Right cardiac atrium (tissue), 5 donors: Measurements from ENCODE around the gene FREM3. TPM values are rescaled to one million over a fixed set of nuclear protein-coding genes. Genes with fewer than 3 reads are reported as not detected.
"Not testable (repeated sequence)": the region's sequence is repeated elsewhere in the genome, so short reads cannot be mapped to it uniquely, and the experiment has no call there.

ENCODE experiments used
- ATAC-seq, 2 donors: fragments of 200-7000 bp; cut with Tn5 transposase; one replicate each; pipeline versions ENCODE4 v1.8.0 to v1.9.1; 2020; ENCODE audit warnings: moderate library complexity in 2 of 2, mild to moderate bottlenecking in 1 of 2
- DNase-seq, 3 donors: peaks; one replicate each; pipeline ENCODE4 v3.0.0-alpha.2; 2020
- H3K27ac ChIP-seq: one replicate; pipeline ENCODE4 v1.5.1; 2013; ENCODE audit warnings: mild to moderate bottlenecking, low read length, control low read depth, moderate library complexity
- H3K27me3 ChIP-seq: one replicate; pipeline ENCODE4 v1.6.1; 2013; ENCODE audit not compliant: control insufficient read depth, insufficient read depth
- H3K4me1 ChIP-seq: one replicate; pipeline ENCODE4 v1.6.1; 2013; ENCODE audit warnings: low read length; ENCODE audit not compliant: control insufficient read depth, insufficient read depth
- H3K4me3 ChIP-seq: one replicate; pipeline ENCODE4 v1.5.1; 2013; ENCODE audit warnings: low read length, control low read depth
- H3K9me3 ChIP-seq: one replicate; pipeline ENCODE4 v1.6.1; 2013; ENCODE audit warnings: low read length; ENCODE audit not compliant: control insufficient read depth
- WGBS: extraction: QIAGEN DNeasy Blood & Tissue Kit; methylation state at CpG from one replicate; pipeline ENCODE4 v1.1.7; 2013; 5-methylcytosine and 5-hydroxymethylcytosine counted together
- intact Hi-C, 4 donors: fragments of 100-400 bp; cut with DNase I; formaldehyde crosslinking; loops; one replicate each; pipeline versions ENCODE4 v1.11.0 to v1.14.0; 2022 to 2023
- polyA plus RNA-seq: library from polyadenylated mRNA; stranded (reverse); fragments of 200-250 nt; gene quantifications from one replicate; pipeline ENCODE4 v1.2.3, GENCODE V29; 2013
- total RNA-seq, 4 donors: library from RNA; stranded (reverse); fragmentation: NEBNext Ultra II Directional; extraction: Animal tissue kit (Norgen Biotek cat#: 25700); gene quantifications; one replicate each; pipeline ENCODE4 v1.2.1, GENCODE V29; 2021
- donor health status: healthy with polysubstance abuse.
- donor health status: DM: no; HTN: yes; CAD: no.
- donor health status: DM: no; HTN: no; CAD: no.
- donor health status: DM: no; HTN: yes; CAD: no; lungs with severe emphysema.
- donor health status: DM: yes; HTN: yes; CAD: no.

The FREM3 gene
- total and polyA plus RNA-seq, 5 donors = 0.02 to 0.23 TPM; not detected in 3

- Histone ChIP-seq H3K4me3 (no peak overlapping the region), H3K27me3 (no peaks in the 10 kb centered on the region), H3K9me3 (no peaks in the 10 kb centered on the region), H3K27ac (no peak overlapping the region), H3K4me1 (peaks cover 1% of the 10 kb centered on the region)
- intact Hi-C loops = no loop called here
- no peak for DNase-seq
- ATAC-seq = no peak
- WGBS = 96% methylated on average over 5 of the region's 5 CpGs
Observed at GRCh38 chr4:143713553-143713952, 13.1 kb upstream of the FREM3 start.

- intact Hi-C loops = no loop called here
- ATAC-seq (no peak), DNase-seq (no peak)
- 34% methylated on average over 1 of the region's 1 CpG for WGBS
- Histone ChIP-seq H3K4me1 (peaks cover 1% of the 10 kb centered on the region), H3K9me3 (no peaks in the 10 kb centered on the region), H3K27ac (no peak overlapping the region), H3K27me3 (no peaks in the 10 kb centered on the region), H3K4me3 (no peak overlapping the region)
Observed at GRCh38 chr4:143712155-143712550, 11.7 kb upstream of the FREM3 start.

- no peaks in the 10 kb centered on the region for H3K9me3 ChIP-seq
- H3K27ac ChIP-seq = no peak overlapping the region
- no peak overlapping the region for H3K4me3 ChIP-seq
- DNase-seq (no peak), ATAC-seq (no peak)
- intact Hi-C loops = no loop called here
- 91% methylated on average over 4 of the region's 4 CpGs for WGBS
- H3K4me1 ChIP-seq = peaks cover 1% of the 10 kb centered on the region
- no peaks in the 10 kb centered on the region for H3K27me3 ChIP-seq
Observed at GRCh38 chr4:143711543-143712154, 11.2 kb upstream of the FREM3 start.

GRCh38 chr4:143701365-143701764 is 890 bp upstream of the FREM3 start:
- Histone ChIP-seq H3K27ac (no peak overlapping the region), H3K27me3 (no peaks in the 10 kb centered on the region), H3K9me3 (no peaks in the 10 kb centered on the region), H3K4me1 (no peaks in the 10 kb centered on the region), H3K4me3 (peak overlapping the region; percentile 30)
- 41% methylated on average over 6 of the region's 6 CpGs for WGBS
- ATAC-seq (no peak), DNase-seq (no peak)
- intact Hi-C loops = no loop called here

- peak; percentile 34 to 77 (median 74) for DNase-seq
- Histone ChIP-seq H3K27me3 (no peaks in the 10 kb centered on the region), H3K4me3 (peak overlapping the region; percentile 30), H3K27ac (no peak overlapping the region), H3K4me1 (no peaks in the 10 kb centered on the region), H3K9me3 (no peaks in the 10 kb centered on the region)
- WGBS = under 1% methylated on average over 34 of the region's 34 CpGs
- intact Hi-C loops = no loop called here
- peak; percentile 57 to 71 for ATAC-seq
Observed at GRCh38 chr4:143700046-143700415, 444 bp downstream of the FREM3 start.

- no peaks in the 10 kb centered on the region for H3K27me3 ChIP-seq
- ATAC-seq = peak in 1 of 2 donors; percentile 42
- WGBS = 38% methylated on average over 40 of the region's 40 CpGs
- no peaks in the 10 kb centered on the region for H3K4me1 ChIP-seq
- peak overlapping the region; percentile 30 for H3K4me3 ChIP-seq
- intact Hi-C loops = no loop called here
- H3K27ac ChIP-seq = no peak overlapping the region
- H3K9me3 ChIP-seq = no peaks in the 10 kb centered on the region
- DNase-seq = peak in 2 of 3 donors; percentile 33 to 58
Observed at GRCh38 chr4:143699331-143700045, 987 bp downstream of the FREM3 start.

- no peak for DNase-seq
- Histone ChIP-seq H3K4me1 (no peaks in the 10 kb centered on the region), H3K9me3 (no peaks in the 10 kb centered on the region), H3K27me3 (no peaks in the 10 kb centered on the region), H3K27ac (no peak overlapping the region), H3K4me3 (no peak overlapping the region)
- no peak for ATAC-seq
- intact Hi-C loops = no loop called here
- WGBS = 59% methylated on average over 4 of the region's 4 CpGs
Observed at GRCh38 chr4:143693856-143694255, 6.6 kb downstream of the FREM3 start.

GRCh38 chr4:143692241-143692640 is 8.2 kb downstream of the FREM3 start:
- ATAC-seq = no peak
- H3K27me3 ChIP-seq = no peaks in the 10 kb centered on the region
- no peak overlapping the region for H3K27ac ChIP-seq
- intact Hi-C loops = no loop called here
- no peak overlapping the region for H3K4me3 ChIP-seq
- no peaks in the 10 kb centered on the region for H3K4me1 ChIP-seq
- DNase-seq = no peak
- 89% methylated on average over 1 of the region's 1 CpG for WGBS
- H3K9me3 ChIP-seq = no peaks in the 10 kb centered on the region

- Histone ChIP-seq H3K27me3 (no peaks in the 10 kb centered on the region), H3K9me3 (no peaks in the 10 kb centered on the region), H3K4me1 (no peaks in the 10 kb centered on the region), H3K4me3 (no peak overlapping the region), H3K27ac (no peak overlapping the region)
- ATAC-seq (no peak), DNase-seq (no peak)
- 58% methylated on average over 2 of the region's 2 CpGs for WGBS
- intact Hi-C loops = no loop called here
Observed at GRCh38 chr4:143679434-143679833, 21.0 kb downstream of the FREM3 start.

GRCh38 chr4:143673629-143674028 is 26.8 kb downstream of the FREM3 start:
- H3K27ac ChIP-seq, ATAC-seq, H3K4me3 ChIP-seq, H3K4me1 ChIP-seq, H3K9me3 ChIP-seq, DNase-seq, H3K27me3 ChIP-seq, intact Hi-C loops: not testable (repeated sequence)
- 94% methylated on average over 9 of the region's 9 CpGs for WGBS

GRCh38 chr4:143668930-143669552 is 31.4 kb downstream of the FREM3 start:
- DNase-seq (no peak), ATAC-seq (no peak)
- Histone ChIP-seq H3K9me3 (no peaks in the 10 kb centered on the region), H3K4me1 (no peaks in the 10 kb centered on the region), H3K27me3 (no peaks in the 10 kb centered on the region), H3K4me3 (no peak overlapping the region), H3K27ac (no peak overlapping the region)
- intact Hi-C loops = no loop called here
- 96% methylated on average over 9 of the region's 9 CpGs for WGBS
